ENCODE data around the gene NHLRC2. TPM values are rescaled to one million over a fixed set of nuclear protein-coding genes. Genes with fewer than 3 reads are reported as not detected.

NHLRC2 gene
- total RNA-seq, 1 experiment from 2014 or later: 30.8 TPM

GRCh38 chr10:113950268-113950667 is 95.8 kb downstream of the NHLRC2 start:
- no TSS peak for BruUV-seq (replicated peaks)
- no peaks in the 10 kb centered on the region for H3K36me3 ChIP-seq (ENCODE audit: control insufficient read depth, insufficient read depth, low read length)
- H3K9me3 Mint-ChIP-seq (ENCODE audit: unreplicated experiment): peaks cover 11% of the 10 kb centered on the region
- no peak overlapping the region for H3K27ac Mint-ChIP-seq (ENCODE audit: unreplicated experiment)
- no peaks in the 10 kb centered on the region for H3K36me3 Mint-ChIP-seq (ENCODE audit: insufficient read depth, unreplicated experiment)
- peaks cover 13% of the 10 kb centered on the region for H3K4me1 Mint-ChIP-seq (ENCODE audit: low read depth, unreplicated experiment)
- H3K27me3 ChIP-seq (replicated peaks; ENCODE audit: control insufficient read depth, insufficient read depth, low read length): no peaks in the 10 kb centered on the region
- ChIA-PET POLR2A (no interaction called here), CTCF (interaction anchor here (0.6 kb wide), 1 partner anchor 79 kb away, joined by 3 read pairs; no protein-coding TSS in a partner anchor)
- H3K27me3 Mint-ChIP-seq (ENCODE audit: insufficient read depth, unreplicated experiment): no peaks in the 10 kb centered on the region
- peaks cover 21% of the 10 kb centered on the region for H3K4me1 ChIP-seq
- H3K4me3 Mint-ChIP-seq (ENCODE audit: unreplicated experiment): no peak overlapping the region
- H3K9me3 ChIP-seq: 0 out of 2 replicates have a peak, but pooled peaks cover 3% of the 10 kb centered on the region
- no peak overlapping the region for H3K4me3 ChIP-seq (ENCODE audit: low read depth, low read length)
- intact Hi-C loops (cut with micrococcal nuclease; ENCODE audit: unreplicated experiment): no loop called here
- DNase-seq: no peak
- TF ChIP-seq CTCF (IDR thresholded peaks at IDR 0.05; ENCODE audit: insufficient read depth in 1 of 2, low read depth in 1 of 2, low read length in 1 of 2, severe bottlenecking in 1 of 2, unreplicated experiment in 1 of 2): no peak

DNA sequence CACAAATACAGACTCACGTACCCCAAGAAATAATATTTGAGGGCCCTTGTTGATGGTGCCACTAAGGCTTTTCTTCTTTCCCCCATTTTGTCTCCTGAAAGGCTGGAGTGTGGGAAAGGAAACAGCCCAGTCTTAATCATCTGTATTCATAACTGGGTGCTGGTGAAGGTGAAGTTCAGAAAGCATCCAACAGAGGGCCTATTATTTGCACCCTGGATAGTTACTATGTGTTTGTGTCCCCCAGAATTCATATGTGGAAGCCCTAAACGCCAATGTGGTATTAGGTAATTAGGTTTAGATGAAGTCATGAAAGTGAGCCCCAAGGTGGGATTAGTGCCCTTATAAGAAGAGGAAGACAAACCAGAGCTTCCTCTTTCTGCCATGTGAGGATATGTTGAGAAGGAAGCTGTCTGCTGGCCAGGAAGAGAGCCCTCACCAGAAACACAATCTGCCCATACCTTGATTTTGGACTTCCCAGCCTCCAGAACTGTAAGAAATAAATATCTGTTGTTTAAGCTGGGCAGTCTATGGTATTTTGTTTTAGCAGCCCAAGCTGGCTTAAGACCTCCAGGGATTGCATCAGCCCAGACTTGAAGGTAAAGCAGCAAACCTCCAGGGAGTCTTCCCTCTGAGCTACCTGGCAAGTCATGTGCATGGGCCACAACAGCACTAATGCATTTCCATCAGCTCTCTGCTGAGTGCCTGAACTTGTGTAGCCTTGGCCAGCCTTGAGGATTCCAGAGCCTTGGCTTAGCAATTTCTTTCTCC is 99.2 kb downstream of the NHLRC2 start:
- H3K4me1 Mint-ChIP-seq (ENCODE audit: low read depth, unreplicated experiment): peaks cover 20% of the 10 kb centered on the region
- H3K27ac Mint-ChIP-seq (ENCODE audit: unreplicated experiment): no peak overlapping the region
- no peak overlapping the region for H3K4me3 Mint-ChIP-seq (ENCODE audit: unreplicated experiment)
- Histone ChIP-seq H3K36me3 (ENCODE audit: control insufficient read depth, insufficient read depth, low read length) (no peaks in the 10 kb centered on the region), H3K27me3 (replicated peaks; ENCODE audit: control insufficient read depth, insufficient read depth, low read length) (no peaks in the 10 kb centered on the region), H3K9me3 (no peaks in the 10 kb centered on the region), H3K4me1 (peaks cover 21% of the 10 kb centered on the region), H3K4me3 (ENCODE audit: low read depth, low read length) (no peak overlapping the region)
- TF ChIP-seq CTCF (IDR thresholded peaks at IDR 0.05; ENCODE audit: insufficient read depth in 1 of 2, low read depth in 1 of 2, low read length in 1 of 2, severe bottlenecking in 1 of 2, unreplicated experiment in 1 of 2): no peak
- POLR2A ChIA-PET: no interaction called here
- no peaks in the 10 kb centered on the region for H3K36me3 Mint-ChIP-seq (ENCODE audit: insufficient read depth, unreplicated experiment)
- H3K27me3 Mint-ChIP-seq (ENCODE audit: insufficient read depth, unreplicated experiment): no peaks in the 10 kb centered on the region
- CTCF ChIA-PET: no interaction called here
- no TSS peak for BruUV-seq (replicated peaks)
- intact Hi-C loops (cut with micrococcal nuclease; ENCODE audit: unreplicated experiment): no loop called here
- peaks cover 11% of the 10 kb centered on the region for H3K9me3 Mint-ChIP-seq (ENCODE audit: unreplicated experiment)
- DNase-seq: no peak

GRCh38 chr10:113954409-113954808 is 99.9 kb downstream of the NHLRC2 start:
- CTCF ChIA-PET: no interaction called here
- peaks cover 28% of the 10 kb centered on the region for H3K4me1 ChIP-seq
- no peak overlapping the region for H3K4me3 ChIP-seq (ENCODE audit: low read depth, low read length)
- H3K4me3 Mint-ChIP-seq (ENCODE audit: unreplicated experiment): no peak overlapping the region
- no peak for TF ChIP-seq CTCF (IDR thresholded peaks at IDR 0.05; ENCODE audit: insufficient read depth in 1 of 2, low read depth in 1 of 2, low read length in 1 of 2, severe bottlenecking in 1 of 2, unreplicated experiment in 1 of 2)
- H3K27me3 ChIP-seq (replicated peaks; ENCODE audit: control insufficient read depth, insufficient read depth, low read length): no peaks in the 10 kb centered on the region
- no peak for DNase-seq
- intact Hi-C loops (cut with micrococcal nuclease; ENCODE audit: unreplicated experiment): no loop called here
- no peaks in the 10 kb centered on the region for H3K27me3 Mint-ChIP-seq (ENCODE audit: insufficient read depth, unreplicated experiment)
- H3K36me3 Mint-ChIP-seq (ENCODE audit: insufficient read depth, unreplicated experiment): no peaks in the 10 kb centered on the region
- BruUV-seq (replicated peaks): no TSS peak
- H3K36me3 ChIP-seq (ENCODE audit: control insufficient read depth, insufficient read depth, low read length): no peaks in the 10 kb centered on the region
- H3K9me3 Mint-ChIP-seq (ENCODE audit: unreplicated experiment): peaks cover 11% of the 10 kb centered on the region
- peaks cover 24% of the 10 kb centered on the region for H3K4me1 Mint-ChIP-seq (ENCODE audit: low read depth, unreplicated experiment)
- H3K27ac Mint-ChIP-seq (ENCODE audit: unreplicated experiment): no peak overlapping the region
- POLR2A ChIA-PET: no interaction called here
- no peaks in the 10 kb centered on the region for H3K9me3 ChIP-seq

Data from Caco-2 (cell line).